ENCODE results near the gene NLGN1. TPM values are rescaled to one million over a fixed set of nuclear protein-coding genes. Genes with fewer than 3 reads are reported as not detected.

NLGN1 gene
- total RNA-seq, 1 donor from 2014 or later = 34.8 TPM

DNA sequence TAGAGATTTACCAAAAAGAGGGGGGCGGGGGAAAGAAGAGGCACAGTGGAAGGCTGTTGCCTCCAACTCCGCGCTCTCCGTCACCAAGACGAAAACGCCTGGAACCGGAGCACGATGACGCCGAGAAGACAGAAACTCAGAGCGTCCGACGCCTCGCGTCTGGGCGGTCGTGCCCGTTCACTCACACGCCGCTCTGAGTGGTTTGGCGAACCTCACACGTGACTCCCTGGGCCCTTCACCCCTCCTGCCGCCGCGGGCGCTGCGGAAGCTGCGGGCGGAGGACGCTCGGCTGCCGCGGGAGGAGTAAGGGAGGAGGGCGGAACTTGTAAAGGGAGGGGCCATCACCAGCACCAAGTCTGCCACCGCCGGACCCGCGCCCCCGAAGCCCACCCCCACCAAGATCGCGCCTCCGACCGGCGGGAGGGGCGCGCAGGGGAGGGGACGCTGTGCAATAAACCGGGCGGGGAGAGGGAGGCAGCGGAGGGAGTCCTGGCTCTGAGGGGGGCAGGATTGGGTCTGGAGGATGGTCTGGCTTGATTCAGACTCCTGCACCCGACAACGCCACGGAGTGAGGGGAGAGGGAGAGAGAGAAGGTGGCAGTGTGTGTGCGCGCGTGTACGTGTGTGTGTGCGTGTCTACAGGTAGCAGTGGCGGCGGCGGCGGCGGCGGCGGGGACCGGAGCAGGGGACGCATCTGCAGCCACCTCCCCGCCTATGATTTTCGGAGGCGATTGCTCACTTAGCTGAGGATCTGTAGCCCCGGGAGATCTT lies 1.9 kb upstream of the NLGN1 start:
- Histone ChIP-seq H3K27ac (no peak overlapping the region), H4K20me1 (ENCODE audit: low read depth) (no peaks in the 10 kb centered on the region), H3K4me3 (peak overlapping the region; percentile 79), H3K4me2 (peak overlapping the region; percentile 84), H3K79me2 (ENCODE audit: low read depth) (peaks cover 8% of the 10 kb centered on the region), H3K27me3 (peaks cover 34% of the 10 kb centered on the region), H2AFZ (replicated peaks) (peak overlapping the region; percentile 81), H3K9ac (no peak overlapping the region), H3K4me1 (peaks cover 19% of the 10 kb centered on the region), H3K9me3 (ENCODE audit: low read depth) (no peaks in the 10 kb centered on the region), H3F3A (ENCODE audit: low read depth) (peaks cover 41% of the 10 kb centered on the region), H3K36me3 (no peaks in the 10 kb centered on the region)
- Mint-ChIP-seq H3K36me3 (no peaks in the 10 kb centered on the region), H3K4me1 (peaks cover 17% of the 10 kb centered on the region), H3K27ac (peak overlapping the region; percentile 91), H3K9me3 (no peaks in the 10 kb centered on the region), H3K4me3 (peak overlapping the region; percentile 97), H3K27me3 (ENCODE audit: insufficient read depth, low read depth) (peaks cover 6% of the 10 kb centered on the region)
- TF ChIP-seq EZH2phosphoT487 (IDR thresholded peaks at IDR 0.05) (no peak), EZH2 (IDR thresholded peaks at IDR 0.05) (no peak)
- TF ChIP-seq, protein P1, sequence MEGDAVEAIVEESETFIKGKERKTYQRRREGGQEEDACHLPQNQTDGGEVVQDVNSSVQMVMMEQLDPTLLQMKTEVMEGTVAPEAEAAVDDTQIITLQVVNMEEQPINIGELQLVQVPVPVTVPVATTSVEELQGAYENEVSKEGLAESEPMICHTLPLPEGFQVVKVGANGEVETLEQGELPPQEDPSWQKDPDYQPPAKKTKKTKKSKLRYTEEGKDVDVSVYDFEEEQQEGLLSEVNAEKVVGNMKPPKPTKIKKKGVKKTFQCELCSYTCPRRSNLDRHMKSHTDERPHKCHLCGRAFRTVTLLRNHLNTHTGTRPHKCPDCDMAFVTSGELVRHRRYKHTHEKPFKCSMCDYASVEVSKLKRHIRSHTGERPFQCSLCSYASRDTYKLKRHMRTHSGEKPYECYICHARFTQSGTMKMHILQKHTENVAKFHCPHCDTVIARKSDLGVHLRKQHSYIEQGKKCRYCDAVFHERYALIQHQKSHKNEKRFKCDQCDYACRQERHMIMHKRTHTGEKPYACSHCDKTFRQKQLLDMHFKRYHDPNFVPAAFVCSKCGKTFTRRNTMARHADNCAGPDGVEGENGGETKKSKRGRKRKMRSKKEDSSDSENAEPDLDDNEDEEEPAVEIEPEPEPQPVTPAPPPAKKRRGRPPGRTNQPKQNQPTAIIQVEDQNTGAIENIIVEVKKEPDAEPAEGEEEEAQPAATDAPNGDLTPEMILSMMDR (IDR thresholded peaks at IDR 0.05) = peak; percentile 15
- DNase-seq (ENCODE audit: low spot score) = peak; percentile 93

DNA sequence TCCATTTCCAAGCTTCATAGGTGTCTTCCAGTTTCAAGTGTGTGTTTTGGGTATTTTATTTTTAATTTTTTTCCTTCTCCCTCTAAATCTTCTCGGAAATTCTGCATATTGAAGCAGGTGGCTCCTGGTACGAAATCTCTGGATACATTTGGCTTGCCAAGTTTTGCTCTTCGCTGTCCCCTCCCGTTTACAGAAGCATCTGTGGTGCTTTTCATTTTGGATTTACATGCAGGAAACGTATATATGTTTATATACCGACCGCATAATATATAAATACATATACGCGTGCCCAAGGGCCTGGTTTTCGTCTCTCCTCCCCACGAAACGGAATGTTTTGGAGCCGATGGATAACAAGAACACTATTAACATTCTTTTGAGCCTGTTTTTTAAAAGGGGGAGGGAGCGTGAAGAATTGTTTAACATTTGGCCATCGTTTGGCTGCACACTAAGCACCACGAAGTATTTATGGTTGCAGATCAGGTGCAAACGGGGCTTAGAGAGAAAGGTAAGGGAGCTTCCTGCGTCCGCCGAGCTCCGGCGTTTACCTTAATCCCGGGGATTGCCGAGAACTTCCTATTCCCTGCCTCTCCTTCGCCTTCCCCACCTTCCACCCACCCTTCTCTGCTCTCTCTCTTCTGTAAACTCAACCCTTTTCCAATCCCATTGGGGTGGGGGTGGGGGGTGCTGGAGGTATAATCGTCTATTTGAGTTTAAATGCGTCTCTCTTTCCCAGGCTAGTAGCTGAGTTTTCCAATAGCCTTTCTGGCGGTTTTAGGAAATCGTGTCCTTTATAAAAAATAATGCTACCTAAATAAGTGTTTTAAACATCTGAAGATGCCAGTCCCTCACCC lies 1.1 kb upstream of the NLGN1 start:
- DNase-seq (ENCODE audit: low spot score) = peak; percentile 44
- TF ChIP-seq EZH2 (IDR thresholded peaks at IDR 0.05) = no peak
- peak; percentile 46 for TF ChIP-seq EZH2phosphoT487 (IDR thresholded peaks at IDR 0.05)
- TF ChIP-seq, protein P1 (IDR thresholded peaks at IDR 0.05) = no peak
- Histone ChIP-seq H3K79me2 (ENCODE audit: low read depth) (peaks cover 8% of the 10 kb centered on the region), H2AFZ (replicated peaks) (peak overlapping the region; percentile 81), H3K4me1 (peaks cover 19% of the 10 kb centered on the region), H3F3A (ENCODE audit: low read depth) (peaks cover 41% of the 10 kb centered on the region), H3K4me2 (peak overlapping the region; percentile 84), H3K36me3 (no peaks in the 10 kb centered on the region), H3K27me3 (peaks cover 34% of the 10 kb centered on the region), H3K9ac (no peak overlapping the region), H3K27ac (no peak overlapping the region), H4K20me1 (ENCODE audit: low read depth) (no peaks in the 10 kb centered on the region), H3K9me3 (ENCODE audit: low read depth) (no peaks in the 10 kb centered on the region), H3K4me3 (peak overlapping the region; percentile 79)
- Mint-ChIP-seq H3K9me3 (no peaks in the 10 kb centered on the region), H3K27ac (peak overlapping the region; percentile 87), H3K4me1 (peaks cover 17% of the 10 kb centered on the region), H3K36me3 (no peaks in the 10 kb centered on the region), H3K4me3 (peak overlapping the region; percentile 97), H3K27me3 (ENCODE audit: insufficient read depth, low read depth) (peaks cover 6% of the 10 kb centered on the region)

DNA sequence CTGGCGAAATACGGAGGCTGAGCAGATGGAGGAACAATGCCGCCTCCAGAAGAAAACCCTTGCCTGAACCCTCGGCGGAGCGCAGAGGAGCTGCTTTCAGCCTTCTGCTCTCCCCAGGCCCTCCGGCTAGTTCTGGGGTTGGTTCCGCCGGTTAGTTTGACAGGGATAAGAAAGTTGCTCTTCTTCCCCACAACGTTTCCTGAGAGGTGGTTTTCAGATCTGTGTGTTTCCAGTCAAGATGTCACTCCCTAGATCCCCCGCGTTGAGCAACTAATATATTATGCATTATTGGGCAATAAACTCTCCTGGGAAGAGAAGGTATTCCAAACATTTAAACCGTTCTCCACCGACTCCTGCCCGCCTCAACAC lies 551 bp downstream of the NLGN1 start:
- no peaks in the 10 kb centered on the region for H4K20me1 ChIP-seq (ENCODE audit: low read depth)
- Mint-ChIP-seq H3K27me3 (ENCODE audit: insufficient read depth, low read depth) (peaks cover 6% of the 10 kb centered on the region), H3K4me3 (peak overlapping the region; percentile 97), H3K36me3 (no peaks in the 10 kb centered on the region), H3K27ac (peak overlapping the region; percentile 90), H3K9me3 (no peaks in the 10 kb centered on the region), H3K4me1 (peaks cover 17% of the 10 kb centered on the region)
- H3K27me3 ChIP-seq = peaks cover 34% of the 10 kb centered on the region
- H3F3A ChIP-seq (ENCODE audit: low read depth) = peaks cover 41% of the 10 kb centered on the region
- H3K36me3 ChIP-seq = no peaks in the 10 kb centered on the region
- no peak for TF ChIP-seq EZH2phosphoT487 (IDR thresholded peaks at IDR 0.05)
- TF ChIP-seq, protein P1 (IDR thresholded peaks at IDR 0.05) = no peak
- no peak for TF ChIP-seq EZH2 (IDR thresholded peaks at IDR 0.05)
- H3K79me2 ChIP-seq (ENCODE audit: low read depth) = peaks cover 8% of the 10 kb centered on the region
- H3K4me2 ChIP-seq = peak overlapping the region; percentile 84
- no peaks in the 10 kb centered on the region for H3K9me3 ChIP-seq (ENCODE audit: low read depth)
- peak overlapping the region; percentile 61 for H3K27ac ChIP-seq
- peak overlapping the region; percentile 79 for H3K4me3 ChIP-seq
- peak overlapping the region; percentile 44 for H3K9ac ChIP-seq
- H2AFZ ChIP-seq (replicated peaks) = peak overlapping the region; percentile 84
- H3K4me1 ChIP-seq = peaks cover 19% of the 10 kb centered on the region
- DNase-seq (ENCODE audit: low spot score) = peak; percentile 70
